ENCODE measurements around the gene MAGI1. TPM values are rescaled to one million over a fixed set of nuclear protein-coding genes. Genes with fewer than 3 reads are reported as not detected.

The MAGI1 gene
- polyA plus RNA-seq, 1 of the 3 experiments (the other 2 are of a cell fraction), result 10.3 TPM

DNA sequence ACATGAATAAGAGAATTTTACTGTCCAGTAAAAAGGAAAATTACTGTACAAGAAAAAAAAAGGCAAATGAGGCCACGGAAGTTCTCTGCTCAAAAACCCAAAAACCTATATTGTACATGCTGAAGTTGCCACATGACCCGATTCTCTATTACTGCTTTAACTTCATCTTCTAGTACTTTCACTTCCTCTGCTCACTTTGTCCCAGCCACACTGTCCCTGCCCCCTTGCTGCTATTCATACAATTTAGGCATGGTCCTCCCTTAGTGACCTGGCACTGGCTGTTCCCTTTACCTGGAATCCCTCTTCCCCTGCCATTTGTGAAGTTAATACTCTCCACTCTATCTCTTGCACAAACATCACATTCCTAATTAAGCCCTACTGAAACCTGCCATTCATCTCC is 457.4 kb downstream of the MAGI1 start:
- CTCF ChIA-PET, result no interaction called here
- no peak for DNase-seq
- Histone ChIP-seq H3K9ac (no peak overlapping the region), H3K36me3 (replicated peaks in 1 of 2; ENCODE audit: control insufficient read depth in 1 of 2, insufficient read depth in 2 of 2, low read length in 1 of 2) (no peaks in the 10 kb centered on the region), H3K9me3 (no peaks in the 10 kb centered on the region), H2AFZ (ENCODE audit: low read depth) (no peak overlapping the region), H3K27me3 (ENCODE audit: insufficient read depth) (no peaks in the 10 kb centered on the region), H3K4me3 (ENCODE audit: low read depth in 2 of 2, low read length in 1 of 2) (no peak overlapping the region), H3K4me1 (ENCODE audit: control insufficient read depth in 1 of 2, insufficient read depth in 2 of 2, low read depth in 1 of 2, low read length in 1 of 2) (peaks cover 9 to 19% of the 10 kb centered on the region in 2 experiments; a peak in 3 of 4 replicates), H3K9me2 (no peaks in the 10 kb centered on the region), H3K4me2 (no peak overlapping the region), H3K27ac (ENCODE audit: low read depth in 2 of 2, low read length in 1 of 2) (no peak overlapping the region), H4K20me1 (ENCODE audit: insufficient read depth) (peaks cover 4% of the 10 kb centered on the region; the same call in 1 of the 2 replicates), H3K79me2 (ENCODE audit: insufficient read depth) (peaks cover 30% of the 10 kb centered on the region; the same call in 1 of the 2 replicates), H3F3A (replicated peaks; ENCODE audit: insufficient read depth) (peaks cover 11% of the 10 kb centered on the region)
- TF ChIP-seq GABPA (IDR thresholded peaks at IDR 0.05; ENCODE audit: low read depth) (no peak), FOSL2 (IDR thresholded peaks at IDR 0.05; ENCODE audit: borderline replicate concordance, low read depth) (no peak), FOXM1 (IDR thresholded peaks at IDR 0.05; ENCODE audit: low read depth) (no peak), RXRA (IDR thresholded peaks at IDR 0.05; ENCODE audit: borderline replicate concordance, low read depth) (no peak), RAD21 (IDR thresholded peaks at IDR 0.05; ENCODE audit: low read length) (no peak), GATA2 (CRISPR knock-in tag; IDR thresholded peaks at IDR 0.05) (no peak), RCOR1 (IDR thresholded peaks at IDR 0.05; ENCODE audit: low read length) (no peak), SIN3A (IDR thresholded peaks at IDR 0.05; ENCODE audit: borderline replicate concordance, low read depth, low read length) (no peak), MEF2A (IDR thresholded peaks at IDR 0.05; ENCODE audit: borderline replicate concordance, low read depth) (no peak), ELF1 (IDR thresholded peaks at IDR 0.05) (no peak)
- TF ChIP-seq, protein P1, sequence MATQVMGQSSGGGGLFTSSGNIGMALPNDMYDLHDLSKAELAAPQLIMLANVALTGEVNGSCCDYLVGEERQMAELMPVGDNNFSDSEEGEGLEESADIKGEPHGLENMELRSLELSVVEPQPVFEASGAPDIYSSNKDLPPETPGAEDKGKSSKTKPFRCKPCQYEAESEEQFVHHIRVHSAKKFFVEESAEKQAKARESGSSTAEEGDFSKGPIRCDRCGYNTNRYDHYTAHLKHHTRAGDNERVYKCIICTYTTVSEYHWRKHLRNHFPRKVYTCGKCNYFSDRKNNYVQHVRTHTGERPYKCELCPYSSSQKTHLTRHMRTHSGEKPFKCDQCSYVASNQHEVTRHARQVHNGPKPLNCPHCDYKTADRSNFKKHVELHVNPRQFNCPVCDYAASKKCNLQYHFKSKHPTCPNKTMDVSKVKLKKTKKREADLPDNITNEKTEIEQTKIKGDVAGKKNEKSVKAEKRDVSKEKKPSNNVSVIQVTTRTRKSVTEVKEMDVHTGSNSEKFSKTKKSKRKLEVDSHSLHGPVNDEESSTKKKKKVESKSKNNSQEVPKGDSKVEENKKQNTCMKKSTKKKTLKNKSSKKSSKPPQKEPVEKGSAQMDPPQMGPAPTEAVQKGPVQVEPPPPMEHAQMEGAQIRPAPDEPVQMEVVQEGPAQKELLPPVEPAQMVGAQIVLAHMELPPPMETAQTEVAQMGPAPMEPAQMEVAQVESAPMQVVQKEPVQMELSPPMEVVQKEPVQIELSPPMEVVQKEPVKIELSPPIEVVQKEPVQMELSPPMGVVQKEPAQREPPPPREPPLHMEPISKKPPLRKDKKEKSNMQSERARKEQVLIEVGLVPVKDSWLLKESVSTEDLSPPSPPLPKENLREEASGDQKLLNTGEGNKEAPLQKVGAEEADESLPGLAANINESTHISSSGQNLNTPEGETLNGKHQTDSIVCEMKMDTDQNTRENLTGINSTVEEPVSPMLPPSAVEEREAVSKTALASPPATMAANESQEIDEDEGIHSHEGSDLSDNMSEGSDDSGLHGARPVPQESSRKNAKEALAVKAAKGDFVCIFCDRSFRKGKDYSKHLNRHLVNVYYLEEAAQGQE (IDR thresholded peaks at IDR 0.05; ENCODE audit: low read depth, low read length), result no peak
- TF ChIP-seq, protein P2, sequence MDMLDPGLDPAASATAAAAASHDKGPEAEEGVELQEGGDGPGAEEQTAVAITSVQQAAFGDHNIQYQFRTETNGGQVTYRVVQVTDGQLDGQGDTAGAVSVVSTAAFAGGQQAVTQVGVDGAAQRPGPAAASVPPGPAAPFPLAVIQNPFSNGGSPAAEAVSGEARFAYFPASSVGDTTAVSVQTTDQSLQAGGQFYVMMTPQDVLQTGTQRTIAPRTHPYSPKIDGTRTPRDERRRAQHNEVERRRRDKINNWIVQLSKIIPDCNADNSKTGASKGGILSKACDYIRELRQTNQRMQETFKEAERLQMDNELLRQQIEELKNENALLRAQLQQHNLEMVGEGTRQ (IDR thresholded peaks at IDR 0.05; ENCODE audit: borderline replicate concordance, low read depth, low read length), result no peak
- POLR2A ChIA-PET, result interaction anchor here (0.6 kb wide), 1 partner anchor 898 kb away, joined by 4 read pairs; no protein-coding TSS in a partner anchor
- 95% methylated on average over 2 of the region's 2 CpGs for WGBS (ENCODE audit: low lambda C conversion rate)

DNA sequence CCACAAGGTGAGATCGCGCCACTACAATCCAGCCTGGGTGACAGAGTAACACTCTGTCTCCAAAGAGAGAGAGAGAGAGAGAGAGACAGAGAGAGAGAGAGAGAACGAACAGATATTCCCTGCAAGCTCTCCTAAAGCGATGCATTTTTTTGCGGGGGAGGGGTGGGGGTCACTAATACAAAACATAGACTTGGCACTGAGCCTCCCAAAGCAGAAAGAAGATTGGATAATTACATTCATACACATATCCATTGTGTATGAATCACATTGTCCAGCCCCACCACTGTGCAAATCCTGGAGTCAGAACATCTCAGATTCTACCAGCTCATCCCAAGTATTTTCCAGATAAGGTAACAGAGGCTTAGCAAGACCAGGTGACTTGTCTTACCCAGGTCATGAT is 459.9 kb downstream of the MAGI1 start:
- Histone ChIP-seq H3K79me2 (ENCODE audit: insufficient read depth) (peaks cover 26% of the 10 kb centered on the region), H4K20me1 (ENCODE audit: insufficient read depth) (no peaks in the 10 kb centered on the region), H3K27me3 (ENCODE audit: insufficient read depth) (no peaks in the 10 kb centered on the region), H3F3A (replicated peaks; ENCODE audit: insufficient read depth) (peaks cover 28% of the 10 kb centered on the region), H3K4me3 (ENCODE audit: low read depth in 2 of 2, low read length in 1 of 2) (no peak overlapping the region), H3K9me3 (no peaks in the 10 kb centered on the region), H3K9me2 (no peaks in the 10 kb centered on the region), H3K27ac (ENCODE audit: low read depth in 2 of 2, low read length in 1 of 2) (no peak overlapping the region), H3K9ac (no peak overlapping the region), H2AFZ (ENCODE audit: low read depth) (no peak overlapping the region), H3K4me2 (no peak overlapping the region), H3K4me1 (ENCODE audit: control insufficient read depth in 1 of 2, insufficient read depth in 2 of 2, low read depth in 1 of 2, low read length in 1 of 2) (peaks cover 11 to 19% of the 10 kb centered on the region in 2 experiments; a peak in 3 of 4 replicates), H3K36me3 (replicated peaks in 1 of 2; ENCODE audit: control insufficient read depth in 1 of 2, insufficient read depth in 2 of 2, low read length in 1 of 2) (no peaks in the 10 kb centered on the region)
- POLR2A ChIA-PET, result interaction anchor here (1.0 kb wide), 1 partner anchor 18 kb away, joined by 3 read pairs; no protein-coding TSS in a partner anchor
- 77% methylated on average over 5 of the region's 5 CpGs for WGBS (ENCODE audit: low lambda C conversion rate)
- CTCF ChIA-PET, result interaction anchor here (0.7 kb wide), 1 partner anchor 139 kb away, joined by 3 read pairs; no protein-coding TSS in a partner anchor
- no peak for DNase-seq
- TF ChIP-seq FOSL2 (IDR thresholded peaks at IDR 0.05; ENCODE audit: borderline replicate concordance, low read depth), result no peak
- no peak for TF ChIP-seq FOXJ3 (CRISPR knock-in tag; IDR thresholded peaks at IDR 0.05)
- TF ChIP-seq, protein P2 (IDR thresholded peaks at IDR 0.05; ENCODE audit: borderline replicate concordance, low read depth, low read length), result no peak
- TF ChIP-seq, protein P3, sequence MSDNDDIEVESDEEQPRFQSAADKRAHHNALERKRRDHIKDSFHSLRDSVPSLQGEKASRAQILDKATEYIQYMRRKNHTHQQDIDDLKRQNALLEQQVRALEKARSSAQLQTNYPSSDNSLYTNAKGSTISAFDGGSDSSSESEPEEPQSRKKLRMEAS (IDR thresholded peaks at IDR 0.05; ENCODE audit: low read depth), result no peak
- TF ChIP-seq RAD21 (IDR thresholded peaks at IDR 0.05; ENCODE audit: low read length), result no peak
- TF ChIP-seq, protein P4, sequence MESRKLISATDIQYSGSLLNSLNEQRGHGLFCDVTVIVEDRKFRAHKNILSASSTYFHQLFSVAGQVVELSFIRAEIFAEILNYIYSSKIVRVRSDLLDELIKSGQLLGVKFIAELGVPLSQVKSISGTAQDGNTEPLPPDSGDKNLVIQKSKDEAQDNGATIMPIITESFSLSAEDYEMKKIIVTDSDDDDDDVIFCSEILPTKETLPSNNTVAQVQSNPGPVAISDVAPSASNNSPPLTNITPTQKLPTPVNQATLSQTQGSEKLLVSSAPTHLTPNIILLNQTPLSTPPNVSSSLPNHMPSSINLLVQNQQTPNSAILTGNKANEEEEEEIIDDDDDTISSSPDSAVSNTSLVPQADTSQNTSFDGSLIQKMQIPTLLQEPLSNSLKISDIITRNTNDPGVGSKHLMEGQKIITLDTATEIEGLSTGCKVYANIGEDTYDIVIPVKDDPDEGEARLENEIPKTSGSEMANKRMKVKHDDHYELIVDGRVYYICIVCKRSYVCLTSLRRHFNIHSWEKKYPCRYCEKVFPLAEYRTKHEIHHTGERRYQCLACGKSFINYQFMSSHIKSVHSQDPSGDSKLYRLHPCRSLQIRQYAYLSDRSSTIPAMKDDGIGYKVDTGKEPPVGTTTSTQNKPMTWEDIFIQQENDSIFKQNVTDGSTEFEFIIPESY (IDR thresholded peaks at IDR 0.05; ENCODE audit: borderline replicate concordance, low read depth), result no peak
- no peak for TF ChIP-seq MEF2A (IDR thresholded peaks at IDR 0.05; ENCODE audit: borderline replicate concordance, low read depth)
- TF ChIP-seq, protein P5, sequence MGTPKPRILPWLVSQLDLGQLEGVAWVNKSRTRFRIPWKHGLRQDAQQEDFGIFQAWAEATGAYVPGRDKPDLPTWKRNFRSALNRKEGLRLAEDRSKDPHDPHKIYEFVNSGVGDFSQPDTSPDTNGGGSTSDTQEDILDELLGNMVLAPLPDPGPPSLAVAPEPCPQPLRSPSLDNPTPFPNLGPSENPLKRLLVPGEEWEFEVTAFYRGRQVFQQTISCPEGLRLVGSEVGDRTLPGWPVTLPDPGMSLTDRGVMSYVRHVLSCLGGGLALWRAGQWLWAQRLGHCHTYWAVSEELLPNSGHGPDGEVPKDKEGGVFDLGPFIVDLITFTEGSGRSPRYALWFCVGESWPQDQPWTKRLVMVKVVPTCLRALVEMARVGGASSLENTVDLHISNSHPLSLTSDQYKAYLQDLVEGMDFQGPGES (IDR thresholded peaks at IDR 0.05; ENCODE audit: low read depth, low read length), result no peak
- TF ChIP-seq EP300 (IDR thresholded peaks at IDR 0.05; ENCODE audit: borderline replicate concordance in 1 of 2, low read depth in 1 of 2, low read length in 1 of 2), result no peak
- TF ChIP-seq NFIC (IDR thresholded peaks at IDR 0.05; ENCODE audit: borderline replicate concordance), result no peak
- TF ChIP-seq FOXM1 (IDR thresholded peaks at IDR 0.05; ENCODE audit: low read depth), result no peak

Data from SK-N-SH (cell line).